Spleen (tissue), 11 donors: Measurements from ENCODE around the gene SRA1. TPM values are rescaled to one million over a fixed set of nuclear protein-coding genes. Genes with fewer than 3 reads are reported as not detected.
A peak's percentile ranks its signal among the peaks of the same experiment; 100 is the strongest.
"Not testable (repeated sequence)": the region's sequence is repeated elsewhere in the genome, so short reads cannot be mapped to it uniquely, and the experiment has no call there.

ENCODE experiments used
- DNase-seq: peaks from one replicate; pipeline ENCODE4 v3.0.0-alpha.2; 2020
- H3K27ac ChIP-seq, 8 donors: fragments of 200-600 bp; sonication (generic) in 7 of 8; 1 replicate in 4 of 8; 2 replicates in 4 of 8; pipeline versions ENCODE4 v1.5.0 to v1.8.0; 2016 to 2021; ENCODE audit warnings: inconsistent platforms in 4 of 8, mild to moderate bottlenecking in 4 of 8, moderate library complexity in 1 of 8
- H3K27me3 ChIP-seq, 7 donors: fragments of 200-600 bp; sonication (generic) in 6 of 7; replicated peaks in 1 of 7; 1 replicate in 4 of 7; 2 replicates in 3 of 7; pipeline versions ENCODE4 v1.5.0 to v1.8.0; 2016 to 2021; ENCODE audit warnings: inconsistent platforms in 3 of 7, mild to moderate bottlenecking in 1 of 7
- H3K36me3 ChIP-seq, 6 donors: fragments of 200-600 bp; sonication (generic) in 5 of 6; 1 replicate in 4 of 6; 2 replicates in 2 of 6; pipeline versions ENCODE4 v1.5.0 to v1.8.0; 2016 to 2021; ENCODE audit warnings: inconsistent platforms in 2 of 6
- H3K4me1 ChIP-seq, 6 donors: fragments of 200-600 bp; sonication (generic) in 5 of 6; 1 replicate in 3 of 6; 2 replicates in 3 of 6; pipeline versions ENCODE4 v1.5.0 to v1.8.0; 2016 to 2021; ENCODE audit warnings: inconsistent platforms in 3 of 6
- H3K4me3 ChIP-seq, 8 donors: fragments of 200-600 bp; sonication (generic) in 7 of 8; 1 replicate in 4 of 8; 2 replicates in 4 of 8; pipeline versions ENCODE4 v1.5.0 to v1.8.0; 2016 to 2021; ENCODE audit warnings: inconsistent platforms in 4 of 8, mild to moderate bottlenecking in 4 of 8, moderate library complexity in 2 of 8
- H3K9me3 ChIP-seq, 8 donors: fragments of 200-600 bp; sonication (generic) in 7 of 8; 1 replicate in 4 of 8; 2 replicates in 4 of 8; pipeline versions ENCODE4 v1.5.0 to v1.8.0; 2016 to 2021; ENCODE audit warnings: inconsistent platforms in 4 of 8
- CTCF ChIP-seq, 11 experiments: fragments of 200-600 bp in 7 of 11; fragments of 450-650 bp in 4 of 11; sonication (generic) in 4 of 11; IDR thresholded peaks in 8 of 11; conservative IDR thresholded peaks in 3 of 11; 1 replicate in 7 of 11; 2 replicates in 4 of 11; pipeline versions ENCODE4 v1.4.0 to v1.8.0; 2016 to 2021; ENCODE audit warnings: antibody characterized with exemption in 11 of 11, inconsistent platforms in 4 of 11, mild to moderate bottlenecking in 1 of 11
- POLR2A ChIP-seq, 3 donors: fragments of 450-650 bp; IDR thresholded peaks; one replicate each; pipeline ENCODE4 v1.5.1; 2017; ENCODE audit warnings: antibody characterized with exemption in 3 of 3, mild to moderate bottlenecking in 1 of 3
- POLR2AphosphoS5 ChIP-seq, 3 donors: sonication (generic); formaldehyde crosslinking; IDR thresholded peaks; one replicate each; pipeline ENCODE4 v1.5.1; 2017; ENCODE audit warnings: antibody characterized with exemption in 3 of 3
- WGBS, 5 donors: extraction: QIAGEN DNeasy Blood & Tissue Kit in 3 of 5; methylation state at CpG; one replicate each; pipeline versions ENCODE4 v1.1.5 to v1.1.7; 2013 to 2018; 5-methylcytosine and 5-hydroxymethylcytosine counted together
- intact Hi-C: fragments of 100-400 bp; cut with DNase I; formaldehyde crosslinking; loops from one replicate; pipeline ENCODE4 v1.15.0; 2023; ENCODE audit warnings: low total_unique reads
- polyA plus RNA-seq, 3 donors: library from polyadenylated mRNA; stranded (reverse); fragments of 200-250 nt; gene quantifications; one replicate each; pipeline ENCODE4 v1.2.1, GENCODE V29; 2013
- total RNA-seq, 7 donors: library from RNA; depleted of rRNA in 3 of 7; stranded (reverse); fragments of >200 nt in 3 of 7; fragmentation: NEBNext Ultra II Directional in 4 of 7; extraction: Animal tissue kit (Norgen Biotek cat#: 25700) in 4 of 7; gene quantifications; one replicate each; pipeline versions ENCODE4 v1.1.0 to v1.2.1, GENCODE V29; 2016 to 2021
- donor health status: healthy with polysubstance abuse.
- donor health status: DM: no; HTN: no; CAD: no; lungs with moderate emphysema.
- donor health status: DM: no; HTN: no; CAD: no.
- donor health status: Bipolar disorder and iron deficiency.
- donor health status: healthy.
- donor health status: DM: no; HTN: no; CAD: no.
- donor health status: DM: yes; HTN: yes; CAD: no.

Gene SRA1
- total and polyA plus RNA-seq, 10 donors = 22.9 to 42.1 (median 29.5) TPM

- intact Hi-C loops = no loop called here
- Histone ChIP-seq H3K27me3 (no peaks in the 10 kb centered on the region), H3K9me3 (no peaks in the 10 kb centered on the region), H3K36me3 (no peaks in the 10 kb centered on the region), H3K4me3 (peak overlapping the region in 1 of 8 donors; percentile 44), H3K4me1 (peaks cover 5 to 56% (median 22%) of the 10 kb centered on the region in 6 donors), H3K27ac (peak overlapping the region in 7 of 8 donors; percentile 63 to 89 (median 73))
- TF ChIP-seq POLR2AphosphoS5 (IDR thresholded peaks at IDR 0.05) (peak in 1 of 3 donors; percentile 75), CTCF (IDR thresholded peaks at IDR 0.05 in 8 of 11, conservative IDR thresholded peaks at IDR 0.05 in 3 of 11) (no peak)
- no peak for DNase-seq
- WGBS, 5 donors = 48 to 58% (median 51%) methylated on average over 5 of the region's 5 CpGs
Measured at GRCh38 chr5:140595538-140596300, 38.4 kb upstream of the SRA1 start.

DNA sequence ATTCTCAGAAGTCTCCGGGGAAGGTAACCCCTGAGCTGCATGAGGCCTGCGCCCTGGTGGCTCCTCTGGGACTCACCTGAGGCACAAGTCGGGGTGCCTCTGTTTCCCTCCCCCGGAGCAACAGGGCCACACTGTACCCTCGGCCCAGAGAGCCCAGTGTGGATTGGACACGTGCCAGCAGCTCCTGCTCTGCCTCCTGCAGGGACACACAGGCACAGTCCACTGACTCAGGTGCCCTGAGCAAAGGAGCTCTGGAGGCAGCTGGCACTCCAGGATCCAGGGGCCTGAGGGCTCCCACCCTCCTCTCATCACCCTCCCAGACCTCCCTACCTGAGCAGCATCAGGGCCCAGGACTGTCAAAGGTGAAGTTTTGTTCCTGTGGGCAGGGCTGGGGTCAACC is 36.9 kb upstream of the SRA1 start:
- Histone ChIP-seq H3K4me3 (no peak overlapping the region), H3K4me1 (peaks cover 5 to 71% (median 35%) of the 10 kb centered on the region in 6 donors), H3K36me3 (no peaks in the 10 kb centered on the region), H3K27ac (peak overlapping the region in 4 of 8 donors; percentile 73 to 89 (median 84)), H3K27me3 (no peaks in the 10 kb centered on the region), H3K9me3 (no peaks in the 10 kb centered on the region)
- intact Hi-C loops = no loop called here
- 73 to 88% (median 83%) methylated on average over 2 to 6 of the region's 6 CpGs; no CpG with 5 or more reads in 1 of the 5 donors for WGBS, 5 donors
- no peak for TF ChIP-seq POLR2A (IDR thresholded peaks at IDR 0.05)
- TF ChIP-seq POLR2AphosphoS5 (IDR thresholded peaks at IDR 0.05) = no peak
- TF ChIP-seq CTCF (IDR thresholded peaks at IDR 0.05 in 8 of 11, conservative IDR thresholded peaks at IDR 0.05 in 3 of 11) = no peak
- no peak for DNase-seq

GRCh38 chr5:140593070-140593469 is 35.8 kb upstream of the SRA1 start:
- Histone ChIP-seq H3K27ac (peak overlapping the region in 1 of 8 donors; percentile 89), H3K4me1 (peaks cover 11 to 82% (median 43%) of the 10 kb centered on the region in 6 donors)
- H3K27me3 ChIP-seq, H3K4me3 ChIP-seq, H3K36me3 ChIP-seq, H3K9me3 ChIP-seq, DNase-seq, intact Hi-C loops: not testable (repeated sequence)
- WGBS, 5 donors = 50 to 72% (median 62%) methylated on average over 10 to 14 of the region's 14 CpGs

- intact Hi-C loops = no loop called here
Measured at GRCh38 chr5:140591747-140592372, 34.6 kb upstream of the SRA1 start.

GRCh38 chr5:140590861-140591260 is 33.6 kb upstream of the SRA1 start:
- Histone ChIP-seq H3K36me3 (no peaks in the 10 kb centered on the region), H3K4me3 (peak overlapping the region in 3 of 8 donors; percentile 23 to 41 (median 31)), H3K4me1 (peaks cover 10 to 75% (median 32%) of the 10 kb centered on the region in 6 donors), H3K27ac (peak overlapping the region in 6 of 8 donors; percentile 20 to 89 (median 78)), H3K27me3 (no peaks in the 10 kb centered on the region), H3K9me3 (no peaks in the 10 kb centered on the region)
- intact Hi-C loops = no loop called here
- TF ChIP-seq POLR2AphosphoS5 (IDR thresholded peaks at IDR 0.05) (no peak), CTCF (IDR thresholded peaks at IDR 0.05 in 8 of 11, conservative IDR thresholded peaks at IDR 0.05 in 3 of 11) (no peak), POLR2A (IDR thresholded peaks at IDR 0.05) (no peak)
- WGBS, 5 donors = 92 to 96% (median 95%) methylated on average over 4 to 7 of the region's 7 CpGs
- DNase-seq = no peak

More at GRCh38 chr5:140591747-140592372, 34.6 kb upstream of the SRA1 start:
- Histone ChIP-seq H3K9me3 (no peaks in the 10 kb centered on the region), H3K36me3 (no peaks in the 10 kb centered on the region), H3K4me3 (peak overlapping the region in 4 of 8 donors; percentile 8 to 41 (median 27)), H3K27ac (peak overlapping the region in 7 of 8 donors; percentile 35 to 89 (median 75)), H3K4me1 (peaks cover 11 to 85% (median 41%) of the 10 kb centered on the region in 6 donors), H3K27me3 (no peaks in the 10 kb centered on the region)
- 65 to 76% (median 69%) methylated on average over 5 of the region's 5 CpGs for WGBS, 5 donors
- peak in 1 of 3 donors; percentile 49 for TF ChIP-seq POLR2AphosphoS5 (IDR thresholded peaks at IDR 0.05)
- TF ChIP-seq POLR2A (IDR thresholded peaks at IDR 0.05) = no peak
- DNase-seq = no peak
